ENCODE results near the gene RCVRN. TPM values are rescaled to one million over a fixed set of nuclear protein-coding genes. Genes with fewer than 3 reads are reported as not detected.

Gene RCVRN
- total RNA-seq, 1 experiment from 2014 or later = not detected

DNA sequence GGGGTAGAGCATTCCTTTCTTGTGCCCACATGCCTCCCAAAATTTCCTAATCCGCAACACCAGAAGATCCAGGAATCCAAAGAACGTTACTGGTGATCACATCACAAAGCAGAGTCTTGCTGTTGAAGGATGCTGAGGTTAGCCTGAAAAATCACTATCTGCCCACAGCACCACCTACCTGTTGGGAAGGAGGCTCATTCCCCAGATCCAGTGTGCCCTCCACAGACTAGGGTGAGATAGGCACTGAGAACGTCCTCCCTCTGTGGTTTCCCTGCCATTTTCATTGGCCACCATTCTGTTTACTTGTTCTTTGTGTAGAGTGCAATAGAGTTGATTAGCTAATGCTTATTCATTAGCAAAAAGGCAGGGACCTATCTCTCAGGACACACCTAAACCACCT, 30.3 kb downstream of the RCVRN start:
- no peaks in the 10 kb centered on the region for H3K9me2 ChIP-seq (replicated peaks; ENCODE audit: low read length)
- H3K4me1 ChIP-seq (ENCODE audit: insufficient read depth, low read length) = peaks cover 21% of the 10 kb centered on the region
- H3K79me2 ChIP-seq (ENCODE audit: low read length) = no peaks in the 10 kb centered on the region
- H3K9me3 ChIP-seq (ENCODE audit: low read length) = no peaks in the 10 kb centered on the region
- H3K27me3 ChIP-seq (ENCODE audit: low read length) = no peaks in the 10 kb centered on the region
- H3K4me2 ChIP-seq (ENCODE audit: low read length) = peak overlapping the region; percentile 41; the same call in 1 of the 2 replicates
- H2AFZ ChIP-seq (ENCODE audit: low read length) = no peak overlapping the region
- POLR2A ChIA-PET (ENCODE audit: unreplicated experiment) = no interaction called here
- H3K9ac ChIP-seq (ENCODE audit: low read length) = no peak overlapping the region
- no peaks in the 10 kb centered on the region for H3K36me3 ChIP-seq (ENCODE audit: low read depth, low read length)
- no TSS peak for BruUV-seq (replicated peaks)
- intact Hi-C loops (cut with micrococcal nuclease) = no loop called here
- H3K4me3 ChIP-seq (ENCODE audit: low read length) = no peak overlapping the region
- peak overlapping the region; percentile 56 for H3K27ac ChIP-seq (ENCODE audit: low read length)
- TF ChIP-seq EZH2phosphoT487 (IDR thresholded peaks at IDR 0.05; ENCODE audit: borderline replicate concordance, low read length) (no peak), EZH2 (IDR thresholded peaks at IDR 0.05; ENCODE audit: low read length, unreplicated experiment) (no peak)
- TF ChIP-seq, protein P1, sequence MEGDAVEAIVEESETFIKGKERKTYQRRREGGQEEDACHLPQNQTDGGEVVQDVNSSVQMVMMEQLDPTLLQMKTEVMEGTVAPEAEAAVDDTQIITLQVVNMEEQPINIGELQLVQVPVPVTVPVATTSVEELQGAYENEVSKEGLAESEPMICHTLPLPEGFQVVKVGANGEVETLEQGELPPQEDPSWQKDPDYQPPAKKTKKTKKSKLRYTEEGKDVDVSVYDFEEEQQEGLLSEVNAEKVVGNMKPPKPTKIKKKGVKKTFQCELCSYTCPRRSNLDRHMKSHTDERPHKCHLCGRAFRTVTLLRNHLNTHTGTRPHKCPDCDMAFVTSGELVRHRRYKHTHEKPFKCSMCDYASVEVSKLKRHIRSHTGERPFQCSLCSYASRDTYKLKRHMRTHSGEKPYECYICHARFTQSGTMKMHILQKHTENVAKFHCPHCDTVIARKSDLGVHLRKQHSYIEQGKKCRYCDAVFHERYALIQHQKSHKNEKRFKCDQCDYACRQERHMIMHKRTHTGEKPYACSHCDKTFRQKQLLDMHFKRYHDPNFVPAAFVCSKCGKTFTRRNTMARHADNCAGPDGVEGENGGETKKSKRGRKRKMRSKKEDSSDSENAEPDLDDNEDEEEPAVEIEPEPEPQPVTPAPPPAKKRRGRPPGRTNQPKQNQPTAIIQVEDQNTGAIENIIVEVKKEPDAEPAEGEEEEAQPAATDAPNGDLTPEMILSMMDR (conservative IDR thresholded peaks at IDR 0.05; ENCODE audit: low read depth, low read length) = peak; percentile 31
- no peaks in the 10 kb centered on the region for H3F3A ChIP-seq (ENCODE audit: low read length, unreplicated experiment)
- ATAC-seq (no peak), DNase-seq (no peak)
- CTCF ChIA-PET = no interaction called here
- no peaks in the 10 kb centered on the region for H4K20me1 ChIP-seq (ENCODE audit: low read length)

DNA sequence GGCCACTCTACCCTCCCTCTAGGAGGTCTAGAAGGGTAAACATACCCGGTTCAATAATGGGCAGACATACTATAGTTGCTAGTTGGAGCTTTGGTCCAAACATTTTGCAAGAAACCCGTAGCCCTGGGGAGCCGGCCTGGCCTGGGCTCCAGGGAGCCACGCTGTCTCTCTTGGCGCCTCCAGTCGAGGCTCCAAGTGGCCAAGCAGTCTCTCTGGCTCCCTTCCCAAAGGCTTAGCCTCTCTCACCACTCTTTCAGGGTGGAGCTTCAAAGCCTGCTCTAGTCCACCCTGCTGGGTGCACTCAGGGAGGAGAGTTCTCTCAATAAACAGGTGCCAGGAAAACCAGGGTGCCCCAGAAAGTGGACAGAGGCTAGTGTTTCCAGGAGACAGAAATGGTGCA, 32.2 kb downstream of the RCVRN start:
- Histone ChIP-seq H3K4me3 (ENCODE audit: low read length) (no peak overlapping the region), H3K4me1 (ENCODE audit: insufficient read depth, low read length) (peaks cover 19% of the 10 kb centered on the region), H2AFZ (ENCODE audit: low read length) (no peak overlapping the region), H3K9me3 (ENCODE audit: low read length) (no peaks in the 10 kb centered on the region), H3K36me3 (ENCODE audit: low read depth, low read length) (no peaks in the 10 kb centered on the region), H3K9ac (ENCODE audit: low read length) (no peak overlapping the region), H4K20me1 (ENCODE audit: low read length) (no peaks in the 10 kb centered on the region), H3F3A (ENCODE audit: low read length, unreplicated experiment) (no peaks in the 10 kb centered on the region), H3K9me2 (replicated peaks; ENCODE audit: low read length) (no peaks in the 10 kb centered on the region), H3K27ac (ENCODE audit: low read length) (no peak overlapping the region), H3K27me3 (ENCODE audit: low read length) (no peaks in the 10 kb centered on the region), H3K79me2 (ENCODE audit: low read length) (no peaks in the 10 kb centered on the region), H3K4me2 (ENCODE audit: low read length) (no peak overlapping the region)
- TF ChIP-seq, protein P1 (conservative IDR thresholded peaks at IDR 0.05; ENCODE audit: low read depth, low read length) = no peak
- ChIA-PET CTCF (no interaction called here), POLR2A (ENCODE audit: unreplicated experiment) (no interaction called here)
- intact Hi-C loops (cut with micrococcal nuclease) = no loop called here
- ATAC-seq (no peak), DNase-seq (no peak)
- no TSS peak for BruUV-seq (replicated peaks)

DNA sequence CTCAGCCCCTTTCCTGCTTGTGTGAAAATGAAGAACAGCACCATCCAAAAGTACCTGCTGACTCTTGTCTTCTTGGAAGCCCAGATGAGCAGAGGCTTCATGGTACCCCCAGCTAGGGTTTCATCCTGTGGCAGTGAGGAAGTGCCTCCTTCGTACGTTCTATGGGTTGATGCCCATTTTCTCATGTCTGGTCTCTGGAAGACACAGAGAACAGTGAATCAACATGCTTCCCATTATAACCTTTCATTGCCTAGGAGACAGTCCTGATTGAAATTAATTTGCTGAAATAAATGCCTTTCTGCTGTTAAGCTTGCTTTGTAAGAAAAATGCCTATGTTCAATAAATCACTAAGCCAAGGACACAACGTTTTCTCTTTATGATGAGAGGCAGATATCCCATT, 36.5 kb downstream of the RCVRN start:
- Histone ChIP-seq H3K9me2 (replicated peaks; ENCODE audit: low read length) (no peaks in the 10 kb centered on the region), H3K79me2 (ENCODE audit: low read length) (no peaks in the 10 kb centered on the region), H3K4me2 (ENCODE audit: low read length) (no peak overlapping the region), H4K20me1 (ENCODE audit: low read length) (no peaks in the 10 kb centered on the region), H3F3A (ENCODE audit: low read length, unreplicated experiment) (no peaks in the 10 kb centered on the region), H3K27ac (ENCODE audit: low read length) (no peak overlapping the region), H3K4me3 (ENCODE audit: low read length) (no peak overlapping the region), H3K4me1 (ENCODE audit: insufficient read depth, low read length) (no peaks in the 10 kb centered on the region), H3K9me3 (ENCODE audit: low read length) (no peaks in the 10 kb centered on the region), H3K9ac (ENCODE audit: low read length) (no peak overlapping the region), H2AFZ (ENCODE audit: low read length) (no peak overlapping the region), H3K27me3 (ENCODE audit: low read length) (no peaks in the 10 kb centered on the region), H3K36me3 (ENCODE audit: low read depth, low read length) (no peaks in the 10 kb centered on the region)
- TF ChIP-seq, protein P1 (conservative IDR thresholded peaks at IDR 0.05; ENCODE audit: low read depth, low read length) = no peak
- TF ChIP-seq EZH2 (IDR thresholded peaks at IDR 0.05; ENCODE audit: low read length, unreplicated experiment) (no peak), EZH2phosphoT487 (IDR thresholded peaks at IDR 0.05; ENCODE audit: borderline replicate concordance, low read length) (no peak)
- ATAC-seq = no peak
- intact Hi-C loops (cut with micrococcal nuclease) = no loop called here
- CTCF ChIA-PET = no interaction called here
- no TSS peak for BruUV-seq (replicated peaks)
- POLR2A ChIA-PET (ENCODE audit: unreplicated experiment) = no interaction called here
- DNase-seq = no peak

Measured in PC-3 (cell line).